H9 (cell line): Measurements from ENCODE around the gene PRCC. TPM values are rescaled to one million over a fixed set of nuclear protein-coding genes. Genes with fewer than 3 reads are reported as not detected.

ENCODE experiments used
- DNase-seq: peaks from one replicate; pipeline ENCODE4 v3.0.0-alpha.2; 2017
- H2AFZ ChIP-seq: one replicate; pipeline ENCODE4 v1.6.1; 2013; ENCODE audit warnings: mild to moderate bottlenecking, low read length, control low read depth, moderate library complexity
- H2AK5ac ChIP-seq: 2 replicates; pipeline ENCODE4 v1.6.1; 2013; ENCODE audit warnings: low read length, control low read depth, mixed read lengths; ENCODE audit not compliant: insufficient read length
- H2BK120ac ChIP-seq: one replicate; pipeline ENCODE4 v1.6.1; 2013; ENCODE audit warnings: low read depth, mild to moderate bottlenecking, low read length, control low read depth, inconsistent platforms; ENCODE audit not compliant: poor library complexity, severe bottlenecking
- H2BK12ac ChIP-seq: 2 replicates; pipeline ENCODE4 v1.6.1; 2013; ENCODE audit warnings: low read length, control low read depth, mixed read lengths, low read depth; ENCODE audit not compliant: insufficient read length
- H2BK15ac ChIP-seq: 2 replicates; pipeline ENCODE4 v1.6.1; 2013; ENCODE audit warnings: low read depth, low read length, control low read depth
- H2BK20ac ChIP-seq: one replicate; pipeline ENCODE4 v1.6.1; 2013; ENCODE audit warnings: low read depth, mild to moderate bottlenecking, low read length, control low read depth, inconsistent platforms; ENCODE audit not compliant: poor library complexity, severe bottlenecking
- H2BK5ac ChIP-seq: 2 replicates; pipeline ENCODE4 v1.6.1; 2013; ENCODE audit warnings: low read length, control low read depth, mixed read lengths; ENCODE audit not compliant: insufficient read length
- H3K14ac ChIP-seq: 2 replicates; pipeline ENCODE4 v1.6.1; 2013; ENCODE audit warnings: low read length, control low read depth; ENCODE audit not compliant: insufficient read depth
- H3K18ac ChIP-seq: 2 replicates; pipeline ENCODE4 v1.6.1; 2013; ENCODE audit warnings: low read depth, mild to moderate bottlenecking, mixed read lengths, low read length, control low read depth; ENCODE audit not compliant: insufficient read length
- H3K23ac ChIP-seq: 2 replicates; pipeline ENCODE4 v1.6.1; 2013; ENCODE audit warnings: low read length, control low read depth, mixed read lengths, low read depth; ENCODE audit not compliant: insufficient read length
- H3K23me2 ChIP-seq: 2 replicates; pipeline ENCODE4 v1.6.1; 2013; ENCODE audit warnings: low read depth, mild to moderate bottlenecking, mixed read lengths, low read length, control low read depth; ENCODE audit not compliant: insufficient read length, poor library complexity, severe bottlenecking
- H3K27ac ChIP-seq: 2 replicates; pipeline ENCODE4 v1.5.1; 2013; ENCODE audit warnings: low read length, control low read depth, mixed read lengths, low read depth; ENCODE audit not compliant: insufficient read length
- H3K27me3 ChIP-seq: 2 replicates; pipeline ENCODE4 v1.6.1; 2013; ENCODE audit warnings: low read length, control low read depth, inconsistent platforms; ENCODE audit not compliant: insufficient read depth
- H3K4ac ChIP-seq: 2 replicates; pipeline ENCODE4 v1.6.1; 2013; ENCODE audit warnings: low read depth, mild to moderate bottlenecking, control low read depth, inconsistent platforms, low read length, moderate library complexity
- H3K4me1 ChIP-seq: 2 replicates; pipeline ENCODE4 v1.6.1; 2013; ENCODE audit warnings: low read length, control low read depth, inconsistent platforms; ENCODE audit not compliant: insufficient read depth
- H3K4me2 ChIP-seq: 2 replicates; pipeline ENCODE4 v1.6.1; 2013; ENCODE audit warnings: low read length, control low read depth, mixed read lengths; ENCODE audit not compliant: insufficient read length, insufficient read depth
- H3K56ac ChIP-seq: 2 replicates; pipeline ENCODE4 v1.6.1; 2013; ENCODE audit warnings: low read depth, mild to moderate bottlenecking, mixed read lengths, low read length, control low read depth; ENCODE audit not compliant: insufficient read length
- H3K79me1 ChIP-seq: 2 replicates; pipeline ENCODE4 v1.6.1; 2013; ENCODE audit warnings: low read depth, mild to moderate bottlenecking, moderate library complexity, low read length, control low read depth, inconsistent platforms; ENCODE audit not compliant: insufficient read depth, poor library complexity, severe bottlenecking
- H3K79me2 ChIP-seq: 2 replicates; pipeline ENCODE4 v1.6.1; 2013; ENCODE audit warnings: low read length, control low read depth, inconsistent platforms; ENCODE audit not compliant: insufficient read depth
- H3K9ac ChIP-seq: 2 replicates; pipeline ENCODE4 v1.6.1; 2013; ENCODE audit warnings: low read length, control low read depth, mixed read lengths; ENCODE audit not compliant: insufficient read length; ENCODE audit errors: extremely low read depth
- H3K9me3 ChIP-seq: one replicate; pipeline ENCODE4 v1.6.1; 2013; ENCODE audit warnings: low read depth, low read length, inconsistent platforms; ENCODE audit not compliant: control insufficient read depth
- H3T11ph ChIP-seq: one replicate; pipeline ENCODE4 v1.6.1; 2013; ENCODE audit warnings: mild to moderate bottlenecking, low read length, control low read depth, inconsistent platforms
- H4K20me1 ChIP-seq: one replicate; pipeline ENCODE4 v1.6.1; 2013; ENCODE audit not compliant: control insufficient read depth, insufficient read length, insufficient read depth
- H4K5ac ChIP-seq: 2 replicates; pipeline ENCODE4 v1.6.1; 2013; ENCODE audit warnings: low read depth, mild to moderate bottlenecking, mixed read lengths, low read length, control low read depth; ENCODE audit not compliant: insufficient read length
- H4K8ac ChIP-seq: replicated peaks from 2 replicates; pipeline ENCODE4 v1.6.1; 2013; ENCODE audit warnings: low read length, control low read depth, mixed read lengths, low read depth; ENCODE audit not compliant: insufficient read length
- H4K91ac ChIP-seq: 2 replicates; pipeline ENCODE4 v1.6.1; 2013; ENCODE audit warnings: low read depth, mild to moderate bottlenecking, moderate library complexity, mixed read lengths, low read length, control low read depth; ENCODE audit not compliant: insufficient read length
- H3K27ac Mint-ChIP-seq, 3 experiments: 2 replicates in 2 of 3; 3 replicates in 1 of 3; pipeline ENCODE4 v1.8.0; 2020 to 2021; ENCODE audit warnings: mixed read lengths in 3 of 3, mild to moderate bottlenecking in 1 of 3, moderate library complexity in 1 of 3
- H3K27me3 Mint-ChIP-seq: 2 replicates; pipeline ENCODE4 v1.8.0; 2021; ENCODE audit warnings: low read depth, mild to moderate bottlenecking, moderate library complexity, mixed read lengths
- H3K36me3 Mint-ChIP-seq, 3 experiments: 2 replicates in 2 of 3; 3 replicates in 1 of 3; pipeline ENCODE4 v1.8.0; 2020 to 2021; ENCODE audit warnings: low read depth in 3 of 3, mixed read lengths in 3 of 3; ENCODE audit not compliant: insufficient read depth in 1 of 3
- H3K4me1 Mint-ChIP-seq, 2 experiments: 2 replicates each; pipeline ENCODE4 v1.8.0; 2020; ENCODE audit warnings: mixed read lengths in 2 of 2
- H3K4me3 Mint-ChIP-seq, 2 experiments: 2 replicates in 1 of 2; 3 replicates in 1 of 2; pipeline ENCODE4 v1.8.0; 2020 to 2021; ENCODE audit warnings: mild to moderate bottlenecking in 2 of 2, mixed read lengths in 2 of 2, moderate library complexity in 1 of 2
- H3K9me3 Mint-ChIP-seq, 2 experiments: 2 replicates in 1 of 2; 3 replicates in 1 of 2; pipeline ENCODE4 v1.8.0; 2020; ENCODE audit warnings: mild to moderate bottlenecking in 2 of 2, mixed read lengths in 2 of 2, moderate library complexity in 1 of 2
- WGBS: extraction: QIAGEN DNeasy Blood & Tissue Kit; methylation state at CpG from one replicate; pipeline ENCODE4 v1.1.7; 2013; ENCODE audit warnings: missing lambda C conversion rate, low lambda C conversion rate, mixed read lengths; ENCODE audit not compliant: insufficient read length; ENCODE audit errors: extremely low coverage; 5-methylcytosine and 5-hydroxymethylcytosine counted together
- total RNA-seq: library from RNA; stranded (reverse); gene quantifications from 2 replicates; pipeline ENCODE4 v1.2.1, GENCODE V29; 2021
- TF ChIP-seq, protein P1 (sequence below): fragments of 200-600 bp; sonication (generic); conservative IDR thresholded peaks from 3 replicates; pipeline ENCODE4 v1.8.0; 2021; ENCODE audit warnings: antibody characterized with exemption, mild to moderate bottlenecking

The PRCC gene
- total RNA-seq, 1 experiment from 2014 or later: 129 TPM

DNA sequence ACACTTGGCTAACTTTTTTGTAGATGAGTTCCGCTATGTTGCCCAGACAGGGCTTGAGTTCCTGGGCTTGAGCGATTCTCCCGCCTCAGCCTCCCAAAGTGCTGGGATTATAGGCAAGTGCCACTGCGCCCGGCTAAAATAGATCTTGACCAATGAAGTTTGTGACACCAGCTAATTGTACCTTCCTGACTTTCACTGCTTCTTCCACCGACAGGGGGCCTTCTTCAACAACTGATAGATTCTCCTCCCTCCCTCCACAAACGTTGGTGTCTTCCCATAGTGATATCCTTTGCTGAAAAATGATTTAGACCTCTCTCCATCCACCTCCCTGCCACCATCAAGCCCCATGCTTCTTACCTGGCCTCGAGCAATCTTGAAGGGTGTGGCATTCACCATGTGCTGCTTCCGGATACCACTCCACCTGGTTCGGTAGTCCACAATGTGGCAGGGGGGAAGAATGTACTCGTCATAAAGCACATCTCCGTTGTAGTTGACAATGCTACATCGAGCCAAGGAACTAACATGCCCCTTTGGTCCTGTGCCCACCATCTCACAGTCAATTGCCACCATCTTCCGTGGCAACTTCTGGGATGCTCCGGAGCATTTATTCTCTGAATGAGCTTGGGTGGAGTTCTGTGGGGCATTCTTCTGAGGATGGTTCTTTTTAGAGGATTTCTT lies 40.6 kb upstream of the PRCC start:
- Histone ChIP-seq H3T11ph (no peak overlapping the region), H4K5ac (no peak overlapping the region), H3K56ac (no peak overlapping the region), H3K9ac (no peak overlapping the region), H3K27ac (no peak overlapping the region), H2BK15ac (no peak overlapping the region), H2BK12ac (no peak overlapping the region), H3K4me2 (peak overlapping the region; percentile 57), H3K23me2 (no peaks in the 10 kb centered on the region), H3K23ac (no peak overlapping the region), H3K18ac (no peak overlapping the region), H3K79me2 (peaks cover 27% of the 10 kb centered on the region; the same call in 1 of the 2 replicates), H3K79me1 (peaks cover 21% of the 10 kb centered on the region), H4K20me1 (peaks cover 3% of the 10 kb centered on the region), H3K4me1 (peaks cover 5% of the 10 kb centered on the region), H4K91ac (no peak overlapping the region), H3K9me3 (no peaks in the 10 kb centered on the region), H3K4ac (no peak overlapping the region), H2BK120ac (no peak overlapping the region), H2AFZ (no peak overlapping the region), H2AK5ac (no peak overlapping the region), H2BK5ac (no peak overlapping the region), H3K14ac (no peak overlapping the region), H3K27me3 (no peaks in the 10 kb centered on the region), H2BK20ac (no peak overlapping the region), H4K8ac (no peak overlapping the region)
- peak; percentile 71 for DNase-seq
- no peaks in the 10 kb centered on the region for H3K9me3 Mint-ChIP-seq
- H3K4me1 Mint-ChIP-seq: peaks cover 10 to 14% of the 10 kb centered on the region in 2 experiments
- H3K36me3 Mint-ChIP-seq: peaks cover 22 to 25% (median 24%) of the 10 kb centered on the region in 3 experiments
- H3K27me3 Mint-ChIP-seq: no peaks in the 10 kb centered on the region; the same call in 1 of the 2 replicates
- no peak overlapping the region for H3K4me3 Mint-ChIP-seq
- TF ChIP-seq, protein P1, sequence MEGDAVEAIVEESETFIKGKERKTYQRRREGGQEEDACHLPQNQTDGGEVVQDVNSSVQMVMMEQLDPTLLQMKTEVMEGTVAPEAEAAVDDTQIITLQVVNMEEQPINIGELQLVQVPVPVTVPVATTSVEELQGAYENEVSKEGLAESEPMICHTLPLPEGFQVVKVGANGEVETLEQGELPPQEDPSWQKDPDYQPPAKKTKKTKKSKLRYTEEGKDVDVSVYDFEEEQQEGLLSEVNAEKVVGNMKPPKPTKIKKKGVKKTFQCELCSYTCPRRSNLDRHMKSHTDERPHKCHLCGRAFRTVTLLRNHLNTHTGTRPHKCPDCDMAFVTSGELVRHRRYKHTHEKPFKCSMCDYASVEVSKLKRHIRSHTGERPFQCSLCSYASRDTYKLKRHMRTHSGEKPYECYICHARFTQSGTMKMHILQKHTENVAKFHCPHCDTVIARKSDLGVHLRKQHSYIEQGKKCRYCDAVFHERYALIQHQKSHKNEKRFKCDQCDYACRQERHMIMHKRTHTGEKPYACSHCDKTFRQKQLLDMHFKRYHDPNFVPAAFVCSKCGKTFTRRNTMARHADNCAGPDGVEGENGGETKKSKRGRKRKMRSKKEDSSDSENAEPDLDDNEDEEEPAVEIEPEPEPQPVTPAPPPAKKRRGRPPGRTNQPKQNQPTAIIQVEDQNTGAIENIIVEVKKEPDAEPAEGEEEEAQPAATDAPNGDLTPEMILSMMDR: peak; percentile 73
- no peak overlapping the region for H3K27ac Mint-ChIP-seq
- WGBS: no CpG with 5 or more reads among the region's 15 CpGs
